BJ (cell line): ENCODE data around the gene PIPOX. TPM values are rescaled to one million over a fixed set of nuclear protein-coding genes. Genes with fewer than 3 reads are reported as not detected.

Experiments used
- CTCF ChIA-PET: fragments of 350-600 bp; formaldehyde crosslinking; extraction: SDS; loops from one replicate; lab custom pipeline; 2021; ENCODE audit warnings: antibody characterized with exemption, inconsistent platforms; lab: Yijun Ruan, JAX
- POLR2A ChIA-PET: fragments of 300-600 bp; sonication (Branson Sonifier 250); formaldehyde crosslinking; extraction: SDS; loops from one replicate; lab custom pipeline; 2021; ENCODE audit warnings: antibody characterized with exemption; lab: Charles Lee
- DNase-seq: peaks from one replicate; pipeline ENCODE4 v3.0.0-alpha.2; 2011; ENCODE audit warnings: low read depth
- H3K27me3 ChIP-seq: 2 replicates; pipeline ENCODE4 v1.6.0; 2011; ENCODE audit warnings: low read length; ENCODE audit not compliant: control insufficient read depth, insufficient read depth
- H3K36me3 ChIP-seq: 2 replicates; pipeline ENCODE4 v1.5.1; 2011; ENCODE audit warnings: low read length; ENCODE audit not compliant: control insufficient read depth, insufficient read depth
- H3K4me3 ChIP-seq: 2 replicates; pipeline ENCODE4 v1.5.1; 2011; ENCODE audit warnings: low read depth, mild to moderate bottlenecking, control low read depth, low read length
- polyA plus RNA-seq: library from polyadenylated mRNA; depleted of rRNA; stranded (reverse); fragments of >200 nt; gene quantifications from 2 replicates; pipeline ENCODE4 v1.2.3, GENCODE V29; 2011
- TF ChIP-seq, protein P1 (sequence below): IDR thresholded peaks from 2 replicates; pipeline ENCODE4 v1.5.1; 2011; ENCODE audit warnings: low read depth, mild to moderate bottlenecking, control low read depth, inconsistent platforms, low read length, moderate library complexity; ENCODE audit not compliant: insufficient read depth

PIPOX gene
- polyA plus RNA-seq, 1 experiment = 1.1 TPM

DNA sequence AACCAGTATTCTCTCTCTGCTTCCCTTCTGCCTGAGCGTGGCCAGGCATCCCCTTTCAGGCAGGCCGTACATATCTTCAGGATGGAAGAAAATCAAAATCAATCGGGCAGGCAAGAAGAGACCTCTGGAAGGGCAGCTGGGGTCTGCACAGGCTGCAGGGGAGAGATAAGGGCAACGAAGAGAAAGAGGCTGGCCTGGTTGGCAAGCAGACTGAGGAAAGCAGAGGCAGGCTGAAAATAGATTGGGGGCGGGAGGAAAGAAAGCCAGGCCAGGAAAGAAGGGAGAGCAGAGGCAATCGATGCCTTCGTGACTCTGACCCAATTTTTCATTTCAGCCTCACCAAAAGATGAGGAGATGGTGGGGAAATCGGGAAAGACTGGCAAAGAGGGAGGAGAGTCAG, 18.1 kb downstream of the PIPOX start:
- DNase-seq = no peak
- no peak overlapping the region for H3K4me3 ChIP-seq
- H3K27me3 ChIP-seq = peaks cover 16% of the 10 kb centered on the region
- no peaks in the 10 kb centered on the region for H3K36me3 ChIP-seq
- ChIA-PET CTCF (no interaction called here), POLR2A (no interaction called here)
- TF ChIP-seq, protein P1, sequence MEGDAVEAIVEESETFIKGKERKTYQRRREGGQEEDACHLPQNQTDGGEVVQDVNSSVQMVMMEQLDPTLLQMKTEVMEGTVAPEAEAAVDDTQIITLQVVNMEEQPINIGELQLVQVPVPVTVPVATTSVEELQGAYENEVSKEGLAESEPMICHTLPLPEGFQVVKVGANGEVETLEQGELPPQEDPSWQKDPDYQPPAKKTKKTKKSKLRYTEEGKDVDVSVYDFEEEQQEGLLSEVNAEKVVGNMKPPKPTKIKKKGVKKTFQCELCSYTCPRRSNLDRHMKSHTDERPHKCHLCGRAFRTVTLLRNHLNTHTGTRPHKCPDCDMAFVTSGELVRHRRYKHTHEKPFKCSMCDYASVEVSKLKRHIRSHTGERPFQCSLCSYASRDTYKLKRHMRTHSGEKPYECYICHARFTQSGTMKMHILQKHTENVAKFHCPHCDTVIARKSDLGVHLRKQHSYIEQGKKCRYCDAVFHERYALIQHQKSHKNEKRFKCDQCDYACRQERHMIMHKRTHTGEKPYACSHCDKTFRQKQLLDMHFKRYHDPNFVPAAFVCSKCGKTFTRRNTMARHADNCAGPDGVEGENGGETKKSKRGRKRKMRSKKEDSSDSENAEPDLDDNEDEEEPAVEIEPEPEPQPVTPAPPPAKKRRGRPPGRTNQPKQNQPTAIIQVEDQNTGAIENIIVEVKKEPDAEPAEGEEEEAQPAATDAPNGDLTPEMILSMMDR = no peak

DNA sequence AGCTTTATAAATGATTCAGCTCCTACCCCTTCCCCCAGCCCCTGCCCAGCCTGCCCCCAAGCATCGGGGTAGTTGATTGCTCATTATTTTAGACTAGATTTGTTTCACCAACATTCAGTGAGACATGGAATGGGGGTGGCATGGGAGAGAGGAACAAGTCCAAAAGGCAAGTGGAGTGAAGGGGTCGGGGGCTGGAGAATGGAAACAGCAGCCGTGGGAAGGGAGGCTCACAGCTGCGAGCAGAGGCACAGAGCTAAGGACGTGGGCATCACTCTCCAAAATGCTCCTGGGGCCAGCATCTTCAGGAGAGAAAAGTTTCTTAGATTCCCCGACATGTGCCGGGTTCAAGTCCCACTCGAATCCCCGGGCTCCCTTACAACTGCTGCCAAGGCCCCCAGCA, 19.3 kb downstream of the PIPOX start:
- ChIA-PET CTCF (interaction anchor here (0.9 to 1.1 kb wide), 2 partner anchors 24 to 96 kb away, joined by 4 to 5 read pairs; no protein-coding TSS in a partner anchor), POLR2A (no interaction called here)
- Histone ChIP-seq H3K36me3 (no peaks in the 10 kb centered on the region), H3K27me3 (peaks cover 16% of the 10 kb centered on the region), H3K4me3 (no peak overlapping the region)
- TF ChIP-seq, protein P1 = no peak
- DNase-seq = no peak

DNA sequence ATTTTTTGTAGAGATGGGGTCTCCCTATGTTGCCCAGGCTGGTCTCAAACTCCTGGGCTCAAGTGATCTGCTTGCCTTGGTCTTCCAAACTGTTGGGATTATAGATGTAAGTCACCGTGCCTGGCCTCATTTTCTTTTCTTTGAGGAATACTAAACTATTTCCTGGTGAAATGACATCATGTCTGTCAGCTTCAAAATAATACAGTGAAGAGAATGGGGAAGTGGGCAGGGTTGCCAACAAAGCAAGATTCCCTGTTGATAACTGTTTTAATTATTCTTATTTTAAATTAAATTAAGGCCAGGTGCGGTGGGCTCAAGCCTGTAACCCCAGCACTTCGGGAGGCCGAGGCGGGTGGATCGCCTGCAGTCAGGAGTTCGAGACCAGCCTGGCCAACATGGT, 21.1 kb downstream of the PIPOX start:
- H3K4me3 ChIP-seq = no peak overlapping the region
- ChIA-PET POLR2A (no interaction called here), CTCF (interaction anchor here (0.8 to 1.8 kb wide), 3 partner anchors 10 to 52 kb away, joined by 3 to 4 read pairs (median 3); no protein-coding TSS in a partner anchor)
- DNase-seq = no peak
- H3K36me3 ChIP-seq = no peaks in the 10 kb centered on the region
- TF ChIP-seq, protein P1 = no peak
- H3K27me3 ChIP-seq = peaks cover 17% of the 10 kb centered on the region

DNA sequence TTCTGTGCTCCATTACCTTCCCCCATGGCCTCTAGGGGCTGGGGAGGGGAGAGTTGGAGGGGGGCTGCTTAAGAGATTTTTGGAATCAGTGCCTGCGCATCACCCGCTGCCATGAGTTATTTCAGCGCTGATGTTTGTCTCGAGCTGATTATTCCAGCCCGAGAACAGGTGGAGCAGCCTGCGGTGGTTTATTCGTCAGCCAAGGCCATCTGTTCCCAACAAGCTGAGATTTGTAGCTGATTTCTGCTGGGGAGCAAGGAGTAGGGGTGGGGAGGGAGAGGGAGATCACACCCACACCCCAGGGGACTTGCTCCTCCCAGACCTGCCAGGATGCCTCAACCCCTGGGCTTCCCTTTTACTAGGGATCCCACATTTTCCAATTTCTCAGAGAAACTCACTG, 23.1 kb downstream of the PIPOX start:
- H3K36me3 ChIP-seq = no peaks in the 10 kb centered on the region
- DNase-seq = no peak
- CTCF ChIA-PET = interaction anchor here (1.3 kb wide), 1 partner anchor 10 kb away, joined by 3 read pairs; no protein-coding TSS in a partner anchor
- no peak overlapping the region for H3K4me3 ChIP-seq
- H3K27me3 ChIP-seq = peaks cover 15% of the 10 kb centered on the region
- TF ChIP-seq, protein P1 = no peak
- POLR2A ChIA-PET = no interaction called here

DNA sequence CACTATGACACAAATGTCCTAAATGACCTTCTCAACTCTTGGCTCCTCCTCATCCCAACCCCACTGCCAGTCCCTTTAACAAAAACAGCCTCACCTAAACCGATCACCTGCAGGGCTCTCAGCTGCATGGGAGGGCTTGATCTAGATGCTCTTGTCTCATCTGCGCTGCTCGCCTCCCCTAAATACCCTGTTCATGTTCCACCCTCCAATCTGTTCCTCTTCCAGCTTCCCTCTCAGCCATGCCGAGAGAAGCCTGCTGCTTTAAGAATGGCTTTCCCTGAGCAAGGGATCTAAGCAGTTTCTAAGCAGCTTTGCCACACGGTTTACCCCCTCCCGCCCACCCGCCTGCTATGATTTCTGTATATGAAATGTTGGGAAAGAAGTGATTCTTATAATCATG, 23.7 kb downstream of the PIPOX start:
- DNase-seq = no peak
- Histone ChIP-seq H3K4me3 (no peak overlapping the region), H3K36me3 (no peaks in the 10 kb centered on the region), H3K27me3 (peaks cover 11% of the 10 kb centered on the region)
- TF ChIP-seq, protein P1 = no peak
- ChIA-PET CTCF (interaction anchor here (1.3 kb wide), 1 partner anchor 11 kb away, joined by 3 read pairs; no protein-coding TSS in a partner anchor), POLR2A (no interaction called here)
